Measurements from ENCODE around the gene UQCRFS1.
A peak's percentile ranks its signal among the peaks of the same experiment; 100 is the strongest.
"Not testable (repeated sequence)": the region's sequence is repeated elsewhere in the genome, so short reads cannot be mapped to it uniquely, and the experiment has no call there.

UQCRFS1 gene

GRCh38 chr19:29216021-29216420 lies 3.1 kb upstream of the UQCRFS1 start:
- DNase-seq (ENCODE audit: low read depth), result no peak
- H3K4me3 ChIP-seq (ENCODE audit: control insufficient read depth, low read depth, low read length), result no peak overlapping the region
- TF ChIP-seq, protein P1, sequence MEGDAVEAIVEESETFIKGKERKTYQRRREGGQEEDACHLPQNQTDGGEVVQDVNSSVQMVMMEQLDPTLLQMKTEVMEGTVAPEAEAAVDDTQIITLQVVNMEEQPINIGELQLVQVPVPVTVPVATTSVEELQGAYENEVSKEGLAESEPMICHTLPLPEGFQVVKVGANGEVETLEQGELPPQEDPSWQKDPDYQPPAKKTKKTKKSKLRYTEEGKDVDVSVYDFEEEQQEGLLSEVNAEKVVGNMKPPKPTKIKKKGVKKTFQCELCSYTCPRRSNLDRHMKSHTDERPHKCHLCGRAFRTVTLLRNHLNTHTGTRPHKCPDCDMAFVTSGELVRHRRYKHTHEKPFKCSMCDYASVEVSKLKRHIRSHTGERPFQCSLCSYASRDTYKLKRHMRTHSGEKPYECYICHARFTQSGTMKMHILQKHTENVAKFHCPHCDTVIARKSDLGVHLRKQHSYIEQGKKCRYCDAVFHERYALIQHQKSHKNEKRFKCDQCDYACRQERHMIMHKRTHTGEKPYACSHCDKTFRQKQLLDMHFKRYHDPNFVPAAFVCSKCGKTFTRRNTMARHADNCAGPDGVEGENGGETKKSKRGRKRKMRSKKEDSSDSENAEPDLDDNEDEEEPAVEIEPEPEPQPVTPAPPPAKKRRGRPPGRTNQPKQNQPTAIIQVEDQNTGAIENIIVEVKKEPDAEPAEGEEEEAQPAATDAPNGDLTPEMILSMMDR (IDR thresholded peaks at IDR 0.05; ENCODE audit: control insufficient read depth, insufficient read depth, low read depth, low read length, missing control alignments), result no peak

DNA sequence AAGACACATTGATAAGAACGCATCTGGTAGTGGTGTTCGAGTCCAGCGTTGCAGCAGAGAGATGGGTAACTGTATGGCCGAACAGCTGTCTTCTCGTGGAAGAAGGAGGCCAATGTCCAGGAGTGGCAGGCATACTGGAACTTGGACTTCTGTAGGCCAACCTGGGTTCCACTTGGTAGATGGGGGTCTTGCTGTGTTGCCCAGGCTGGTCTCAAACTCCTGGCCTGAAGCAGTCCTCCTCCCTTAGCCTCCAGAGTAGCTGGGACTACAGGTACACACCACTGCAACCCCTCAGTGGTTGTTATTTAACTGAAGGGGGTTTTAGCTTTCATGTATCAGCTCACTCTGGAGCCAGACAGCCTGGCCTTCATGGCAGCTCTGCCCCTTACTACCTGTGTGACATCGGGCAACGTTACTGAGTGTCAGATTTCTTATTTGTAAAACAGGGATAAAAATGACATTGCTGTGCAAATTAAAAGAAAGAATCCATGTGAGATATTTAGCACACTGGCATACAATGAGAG lies 2.4 kb upstream of the UQCRFS1 start:
- DNase-seq (ENCODE audit: low read depth), result no peak
- TF ChIP-seq, protein P1 (IDR thresholded peaks at IDR 0.05; ENCODE audit: control insufficient read depth, insufficient read depth, low read depth, low read length, missing control alignments), result no peak
- no peak overlapping the region for H3K4me3 ChIP-seq (ENCODE audit: control insufficient read depth, low read depth, low read length)

- no peak for DNase-seq (ENCODE audit: low read depth)
- H3K4me3 ChIP-seq (ENCODE audit: control insufficient read depth, low read depth, low read length), result no peak overlapping the region
- TF ChIP-seq, protein P1 (IDR thresholded peaks at IDR 0.05; ENCODE audit: control insufficient read depth, insufficient read depth, low read depth, low read length, missing control alignments), result no peak
Measured at GRCh38 chr19:29214411-29214810, 1.5 kb upstream of the UQCRFS1 start.

GRCh38 chr19:29212356-29212647 lies 649 bp downstream of the UQCRFS1 start:
- no peak for DNase-seq (ENCODE audit: low read depth)
- TF ChIP-seq, protein P1 (IDR thresholded peaks at IDR 0.05; ENCODE audit: control insufficient read depth, insufficient read depth, low read depth, low read length, missing control alignments), result no peak
- H3K4me3 ChIP-seq (ENCODE audit: control insufficient read depth, low read depth, low read length), result peak overlapping the region; percentile 85

DNA sequence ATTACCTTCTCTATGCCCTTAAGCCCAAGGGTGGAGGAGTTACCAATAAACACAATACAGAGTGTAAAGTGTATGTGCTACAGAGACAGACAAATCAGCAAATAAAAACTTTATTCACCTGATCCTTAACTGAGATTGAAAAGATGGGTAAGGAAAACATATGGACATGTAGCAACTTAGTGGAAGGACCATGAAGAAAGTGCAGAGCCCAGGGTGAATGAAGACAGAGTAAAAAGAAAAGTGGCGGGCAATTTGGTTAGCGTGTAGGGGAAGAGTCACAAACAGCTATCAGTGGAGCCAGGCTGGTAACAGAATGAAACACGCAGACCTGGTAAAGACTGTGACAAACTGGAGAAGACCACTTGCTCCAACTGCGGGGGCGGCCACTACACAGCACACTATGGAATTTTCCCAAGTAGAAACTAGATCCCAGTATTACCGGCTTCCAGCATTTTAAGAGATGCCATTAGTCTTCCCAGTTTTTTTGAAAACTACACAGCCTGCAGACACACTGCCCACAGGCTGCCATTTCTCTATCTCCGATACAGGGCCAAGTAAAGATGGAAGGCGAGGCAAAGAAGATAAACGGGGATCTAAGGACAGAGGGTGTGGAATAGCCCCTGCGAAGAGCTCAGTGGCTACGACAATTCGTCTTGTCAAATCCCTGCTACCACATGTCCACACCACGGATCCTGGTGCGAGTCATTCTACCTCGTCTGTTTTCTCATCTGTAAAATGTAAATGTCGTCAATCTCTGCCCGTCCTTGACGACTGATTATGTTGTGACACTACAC lies 1.2 kb downstream of the UQCRFS1 start:
- H3K4me3 ChIP-seq (ENCODE audit: control insufficient read depth, low read depth, low read length), result peak overlapping the region; percentile 85
- TF ChIP-seq, protein P1 (IDR thresholded peaks at IDR 0.05; ENCODE audit: control insufficient read depth, insufficient read depth, low read depth, low read length, missing control alignments), result no peak
- DNase-seq (ENCODE audit: low read depth), result no peak

GRCh38 chr19:29211041-29211440 lies 1.9 kb downstream of the UQCRFS1 start:
- DNase-seq (ENCODE audit: low read depth); H3K4me3 ChIP-seq (ENCODE audit: control insufficient read depth, low read depth, low read length): not testable (repeated sequence)

GRCh38 chr19:29210502-29210901 lies 2.4 kb downstream of the UQCRFS1 start:
- DNase-seq (ENCODE audit: low read depth); H3K4me3 ChIP-seq (ENCODE audit: control insufficient read depth, low read depth, low read length): not testable (repeated sequence)

GRCh38 chr19:29207403-29208187 lies 5.4 kb downstream of the UQCRFS1 start:
- DNase-seq (ENCODE audit: low read depth); H3K4me3 ChIP-seq (ENCODE audit: control insufficient read depth, low read depth, low read length): not testable (repeated sequence)

Measured in AG09309 (cell line).